Activated CD4-positive, alpha-beta T cell treated with anti-CD3 and anti-CD28 coated beads, Interleukin-2, amount 10 ng/mL, durations not matched to agents 7 days and 5 days (primary cell): ENCODE measurements around the gene TCF4. TPM values are rescaled to one million over a fixed set of nuclear protein-coding genes. Genes with fewer than 3 reads are reported as not detected.
A peak's percentile ranks its signal among the peaks of the same experiment; 100 is the strongest.

ENCODE experiments used
- CTCF ChIA-PET: fragments of 350-600 bp; sonication (Branson Sonifier 250); formaldehyde crosslinking; loops from one replicate; lab custom pipeline; 2021; ENCODE audit warnings: antibody characterized with exemption; lab: Charles Lee
- POLR2A ChIA-PET: fragments of 350-600 bp; sonication (Branson Sonifier 250); formaldehyde crosslinking; loops from one replicate; lab custom pipeline; 2021; ENCODE audit warnings: antibody characterized with exemption; lab: Charles Lee
- DNase-seq: peaks from one replicate; pipeline ENCODE4 v3.0.0-alpha.2; 2020
- H3K27ac Mint-ChIP-seq: one replicate; pipeline ENCODE4 v1.8.0; 2021; ENCODE audit warnings: mild to moderate bottlenecking, moderate library complexity, mixed read lengths
- H3K27me3 Mint-ChIP-seq: one replicate; pipeline ENCODE4 v1.8.0; 2021; ENCODE audit warnings: mixed read lengths
- H3K36me3 Mint-ChIP-seq: one replicate; pipeline ENCODE4 v1.8.0; 2021; ENCODE audit warnings: low read depth, mixed read lengths
- H3K4me1 Mint-ChIP-seq: one replicate; pipeline ENCODE4 v1.8.0; 2021; ENCODE audit warnings: mixed read lengths
- H3K4me3 Mint-ChIP-seq: one replicate; pipeline ENCODE4 v1.8.0; 2021; ENCODE audit warnings: mild to moderate bottlenecking, moderate library complexity, mixed read lengths
- H3K9me3 Mint-ChIP-seq: one replicate; pipeline ENCODE4 v1.8.0; 2021; ENCODE audit warnings: mixed read lengths
- total RNA-seq, 2 experiments: library from RNA; stranded (reverse); gene quantifications; one replicate each; pipeline ENCODE4 v1.2.3, GENCODE V29; 2021

The TCF4 gene
- total RNA-seq, 2 experiments from 2014 or later = 1.7 to 2.4 TPM

DNA sequence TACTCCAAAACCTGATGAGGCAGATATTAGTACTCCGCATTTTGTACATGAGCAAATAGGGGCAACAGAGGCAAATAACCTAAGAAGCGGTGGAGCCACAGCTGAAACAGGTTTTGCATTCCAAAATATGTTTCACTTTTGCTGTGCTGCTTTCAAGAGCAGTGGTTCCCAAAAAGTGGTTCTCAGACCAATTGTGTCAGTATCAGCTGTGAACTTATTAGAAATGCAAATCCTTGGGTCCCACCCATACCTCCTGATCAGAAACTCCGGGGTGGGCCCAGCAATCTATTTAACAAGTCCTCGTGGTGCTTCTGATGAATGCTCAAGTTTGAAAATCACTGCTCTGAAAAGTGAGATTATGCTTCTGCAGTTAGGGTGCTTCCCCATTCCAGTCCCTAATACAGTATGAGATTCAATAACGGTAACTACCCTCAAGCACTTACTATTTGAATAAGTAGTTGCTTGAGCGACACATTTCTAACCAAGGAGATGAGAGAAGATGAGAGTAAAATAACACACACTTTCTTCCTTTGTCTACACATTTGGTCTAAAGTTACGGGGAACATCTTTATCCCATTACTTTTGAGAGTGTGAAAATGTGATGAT, 17.8 kb upstream of the TCF4 start:
- Mint-ChIP-seq H3K9me3 (no peaks in the 10 kb centered on the region), H3K27me3 (no peaks in the 10 kb centered on the region)
- POLR2A ChIA-PET = no interaction called here

DNA sequence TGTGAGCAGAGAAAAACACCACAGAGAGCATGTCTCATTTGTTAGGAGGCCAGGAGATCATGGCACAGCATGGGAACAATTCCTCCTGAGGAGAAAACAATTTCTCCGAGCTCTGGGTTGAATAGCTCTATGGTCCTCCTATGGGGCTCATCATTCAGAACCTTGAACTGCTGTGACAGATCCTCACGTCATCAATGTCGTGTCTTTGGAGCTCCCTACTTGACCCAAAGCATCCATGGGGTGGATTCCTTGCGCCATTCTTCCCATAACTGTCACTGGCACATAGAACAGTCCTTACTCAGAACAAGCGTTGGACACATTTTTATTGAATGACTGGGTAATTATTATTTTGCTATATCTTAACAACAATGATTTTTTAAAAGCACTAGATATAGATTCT, 15.8 kb upstream of the TCF4 start:
- peaks cover 2% of the 10 kb centered on the region for H3K9me3 Mint-ChIP-seq
- H3K4me3 Mint-ChIP-seq = no peak overlapping the region
- no peak overlapping the region for H3K27ac Mint-ChIP-seq
- H3K36me3 Mint-ChIP-seq = no peaks in the 10 kb centered on the region
- no peaks in the 10 kb centered on the region for H3K4me1 Mint-ChIP-seq
- DNase-seq = no peak
- POLR2A ChIA-PET = no interaction called here
- CTCF ChIA-PET = no interaction called here
- H3K27me3 Mint-ChIP-seq = no peaks in the 10 kb centered on the region

More for the DNA sequence above, 17.8 kb upstream of the TCF4 start:
- no peaks in the 10 kb centered on the region for H3K4me1 Mint-ChIP-seq
- CTCF ChIA-PET = no interaction called here
- H3K27ac Mint-ChIP-seq = no peak overlapping the region
- no peaks in the 10 kb centered on the region for H3K36me3 Mint-ChIP-seq
- H3K4me3 Mint-ChIP-seq = no peak overlapping the region
- no peak for DNase-seq

DNA sequence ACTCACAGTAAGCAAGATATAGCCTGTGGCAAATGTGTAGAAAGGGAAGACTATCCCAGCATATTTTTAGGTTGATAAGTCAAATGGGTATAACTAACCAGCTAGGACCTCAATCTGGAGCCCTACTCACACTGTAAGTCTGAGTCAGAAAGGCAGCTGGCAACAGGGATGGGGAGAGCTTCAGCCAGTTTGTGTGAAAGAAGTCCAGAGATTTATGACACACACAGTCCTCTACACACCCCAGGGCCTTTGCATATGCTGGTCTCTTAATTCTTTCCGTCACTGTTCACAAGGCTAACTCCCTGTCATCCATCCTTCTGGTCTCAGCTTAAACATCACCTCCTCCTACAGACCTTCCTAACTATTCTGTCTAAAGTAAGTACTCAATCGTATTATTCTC, 5.9 kb upstream of the TCF4 start:
- Mint-ChIP-seq H3K9me3 (peaks cover 2% of the 10 kb centered on the region), H3K4me1 (peaks cover 12% of the 10 kb centered on the region), H3K36me3 (peaks cover 1% of the 10 kb centered on the region), H3K27me3 (peaks cover 2% of the 10 kb centered on the region), H3K4me3 (no peak overlapping the region), H3K27ac (no peak overlapping the region)
- DNase-seq = no peak
- CTCF ChIA-PET = interaction anchor here (0.6 kb wide), 2 partner anchors 47 to 760 kb away, joined by 4 read pairs; no protein-coding TSS in a partner anchor
- POLR2A ChIA-PET = no interaction called here

DNA sequence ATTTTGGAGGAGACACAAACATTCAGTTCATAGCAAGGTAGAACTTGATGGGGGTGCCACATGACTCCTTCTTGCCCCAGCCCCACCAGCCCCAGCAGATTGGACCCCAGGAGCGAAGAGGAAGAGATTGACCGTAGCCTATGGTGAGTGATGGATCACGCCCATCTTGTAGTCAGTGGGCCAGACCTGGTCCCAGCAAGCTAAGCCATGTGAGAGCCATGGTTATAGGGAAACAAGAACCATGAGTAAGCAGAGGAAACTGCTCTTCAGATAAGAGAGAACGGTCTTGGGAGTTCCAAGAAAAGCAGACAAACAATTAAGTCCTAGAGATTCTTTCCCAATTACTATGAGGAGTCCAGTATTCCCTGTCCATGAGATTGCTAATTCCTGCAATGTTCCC, 4.6 kb upstream of the TCF4 start:
- ChIA-PET CTCF (no interaction called here), POLR2A (no interaction called here)
- Mint-ChIP-seq H3K4me1 (peaks cover 17% of the 10 kb centered on the region), H3K9me3 (peaks cover 2% of the 10 kb centered on the region), H3K36me3 (peaks cover 1% of the 10 kb centered on the region), H3K27me3 (peaks cover 6% of the 10 kb centered on the region), H3K4me3 (no peak overlapping the region), H3K27ac (no peak overlapping the region)
- no peak for DNase-seq

DNA sequence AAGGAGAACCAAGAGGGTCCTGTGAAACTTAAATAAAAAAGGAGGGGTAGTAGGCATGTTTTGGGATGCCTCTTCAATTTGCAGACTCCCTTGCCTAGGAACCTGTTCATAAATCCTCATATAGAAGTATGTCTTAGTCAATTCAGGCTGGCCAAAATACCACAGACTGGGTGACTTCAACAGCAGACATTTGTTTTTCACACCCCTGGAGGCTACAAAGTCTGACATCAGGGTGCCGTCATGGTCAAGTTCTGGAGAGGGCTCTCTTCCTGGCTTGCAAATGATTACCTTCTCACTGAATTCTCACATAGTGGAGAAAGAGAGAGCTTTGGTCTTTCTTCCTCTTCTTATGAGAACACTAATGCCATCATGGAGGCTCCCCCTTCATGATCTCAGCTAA, 4.1 kb upstream of the TCF4 start:
- ChIA-PET POLR2A (no interaction called here), CTCF (no interaction called here)
- H3K27ac Mint-ChIP-seq = no peak overlapping the region
- peaks cover 1% of the 10 kb centered on the region for H3K36me3 Mint-ChIP-seq
- no peak overlapping the region for H3K4me3 Mint-ChIP-seq
- DNase-seq = no peak
- peaks cover 2% of the 10 kb centered on the region for H3K9me3 Mint-ChIP-seq
- H3K4me1 Mint-ChIP-seq = peaks cover 21% of the 10 kb centered on the region
- peaks cover 10% of the 10 kb centered on the region for H3K27me3 Mint-ChIP-seq

DNA sequence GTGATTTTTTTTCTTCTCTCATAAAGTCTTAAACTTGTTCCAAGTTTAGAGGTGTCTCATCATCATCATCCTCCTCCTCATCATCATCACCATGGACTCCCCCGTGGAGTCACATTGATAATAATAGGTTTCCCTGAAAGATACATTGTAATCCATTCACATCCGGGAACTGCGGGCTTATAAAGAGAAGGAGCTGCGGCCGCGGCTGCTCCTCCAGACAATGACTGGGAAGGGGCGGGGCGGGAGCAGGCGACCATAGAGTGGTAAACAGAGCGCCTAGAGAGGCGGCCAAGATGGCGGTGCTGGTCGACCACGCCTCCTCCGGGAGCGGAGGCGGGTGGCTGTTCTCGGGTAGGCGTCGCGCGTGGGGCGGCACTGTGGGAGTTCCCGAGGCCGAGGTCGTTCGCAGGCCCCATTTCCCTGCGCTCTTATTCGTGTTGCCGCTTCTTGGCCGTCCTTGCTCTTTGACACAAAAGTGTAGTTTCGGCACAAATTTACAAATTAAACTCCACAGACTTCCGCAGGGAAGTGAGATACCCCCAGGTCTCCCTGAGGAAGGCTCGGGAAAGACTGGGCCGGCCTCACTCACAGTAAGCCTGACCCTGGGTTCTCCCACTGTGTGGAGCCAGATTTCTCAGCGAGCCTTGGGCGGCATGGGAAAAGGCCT, 1.8 kb upstream of the TCF4 start:
- Mint-ChIP-seq H3K9me3 (peaks cover 2% of the 10 kb centered on the region), H3K36me3 (peaks cover 1% of the 10 kb centered on the region), H3K27ac (peak overlapping the region; percentile 83), H3K4me1 (peaks cover 36% of the 10 kb centered on the region), H3K4me3 (peak overlapping the region; percentile 78), H3K27me3 (peaks cover 31% of the 10 kb centered on the region)
- ChIA-PET POLR2A (no interaction called here), CTCF (no interaction called here)
- DNase-seq = peak; percentile 88

DNA sequence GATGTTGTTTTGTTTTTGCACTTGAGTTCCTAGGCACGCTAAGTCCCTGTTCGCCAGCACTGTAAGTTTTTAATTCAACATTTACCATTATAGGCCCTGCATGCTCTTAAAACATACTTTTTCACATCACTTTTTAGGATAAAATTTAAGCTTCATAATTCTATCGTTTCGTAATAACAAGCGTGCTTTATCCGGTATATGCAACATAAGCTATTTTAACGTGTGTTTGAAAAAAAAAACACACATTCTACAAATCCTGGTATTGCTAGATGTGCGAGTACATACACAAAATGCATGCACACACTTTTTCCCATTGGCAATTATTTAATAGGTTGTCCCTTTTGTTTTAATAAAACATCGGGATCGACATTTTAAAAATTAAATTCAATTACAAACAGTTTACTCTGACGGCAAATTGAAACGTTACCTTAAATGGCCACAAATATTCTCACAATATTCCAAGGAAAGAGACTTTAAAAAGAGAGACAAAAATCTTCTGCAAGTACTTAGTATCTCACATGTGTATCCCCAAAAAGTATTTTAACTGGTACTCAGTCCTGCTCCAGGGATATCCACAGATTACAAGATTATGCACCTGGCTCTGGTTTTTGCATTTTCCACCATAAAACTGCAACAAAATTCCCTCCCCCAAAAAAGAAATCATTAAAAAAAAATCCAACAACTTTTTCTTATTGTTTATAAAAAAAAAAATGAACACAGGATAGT, 1.0 kb upstream of the TCF4 start:
- Mint-ChIP-seq H3K4me3 (peak overlapping the region; percentile 78), H3K27ac (peak overlapping the region; percentile 83), H3K9me3 (peaks cover 2% of the 10 kb centered on the region), H3K4me1 (peaks cover 36% of the 10 kb centered on the region), H3K36me3 (peaks cover 1% of the 10 kb centered on the region), H3K27me3 (peaks cover 32% of the 10 kb centered on the region)
- no peak for DNase-seq
- ChIA-PET POLR2A (no interaction called here), CTCF (interaction anchor here (0.6 kb wide), 1 partner anchor 1121 kb away, joined by 4 read pairs; no protein-coding TSS in a partner anchor)

DNA sequence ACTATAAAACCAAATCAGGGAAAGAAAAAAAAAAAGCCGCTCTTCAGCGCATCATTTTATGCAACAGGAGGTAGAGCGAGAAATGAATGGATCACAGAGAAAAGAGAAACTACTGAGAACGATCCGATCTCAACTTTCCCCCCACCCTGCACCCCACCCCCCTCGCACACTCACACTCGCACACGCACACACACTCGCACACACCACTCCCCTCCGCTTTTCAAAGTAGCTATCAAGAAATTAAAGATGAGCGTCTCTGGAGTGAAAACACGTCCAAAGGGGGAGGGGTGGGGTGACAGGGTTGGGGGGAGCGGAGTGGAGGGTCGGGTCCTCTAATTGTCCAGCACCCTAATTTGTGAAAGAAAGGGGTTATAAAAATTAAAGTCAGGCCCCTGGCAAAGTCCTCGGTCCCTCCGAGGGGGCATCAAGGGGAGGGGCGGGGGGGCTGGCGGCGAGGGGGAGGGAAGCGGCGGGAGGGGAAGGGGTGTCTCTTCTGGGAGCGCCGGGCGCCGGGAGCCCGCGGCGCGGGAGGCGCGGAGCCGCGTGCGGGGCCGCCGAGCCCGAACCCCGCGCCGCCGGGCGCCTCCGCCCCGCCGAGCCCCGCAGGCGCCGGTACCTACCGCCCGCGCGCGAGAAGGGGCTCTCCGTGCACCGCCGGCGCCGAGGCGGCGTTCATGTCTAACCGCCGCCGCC, 428 bp downstream of the TCF4 start:
- Mint-ChIP-seq H3K27ac (peak overlapping the region; percentile 82), H3K36me3 (peaks cover 1% of the 10 kb centered on the region), H3K9me3 (peaks cover 2% of the 10 kb centered on the region), H3K4me1 (peaks cover 36% of the 10 kb centered on the region), H3K27me3 (peaks cover 36% of the 10 kb centered on the region), H3K4me3 (peak overlapping the region; percentile 81)
- CTCF ChIA-PET = no interaction called here
- POLR2A ChIA-PET = no interaction called here
- no peak for DNase-seq

DNA sequence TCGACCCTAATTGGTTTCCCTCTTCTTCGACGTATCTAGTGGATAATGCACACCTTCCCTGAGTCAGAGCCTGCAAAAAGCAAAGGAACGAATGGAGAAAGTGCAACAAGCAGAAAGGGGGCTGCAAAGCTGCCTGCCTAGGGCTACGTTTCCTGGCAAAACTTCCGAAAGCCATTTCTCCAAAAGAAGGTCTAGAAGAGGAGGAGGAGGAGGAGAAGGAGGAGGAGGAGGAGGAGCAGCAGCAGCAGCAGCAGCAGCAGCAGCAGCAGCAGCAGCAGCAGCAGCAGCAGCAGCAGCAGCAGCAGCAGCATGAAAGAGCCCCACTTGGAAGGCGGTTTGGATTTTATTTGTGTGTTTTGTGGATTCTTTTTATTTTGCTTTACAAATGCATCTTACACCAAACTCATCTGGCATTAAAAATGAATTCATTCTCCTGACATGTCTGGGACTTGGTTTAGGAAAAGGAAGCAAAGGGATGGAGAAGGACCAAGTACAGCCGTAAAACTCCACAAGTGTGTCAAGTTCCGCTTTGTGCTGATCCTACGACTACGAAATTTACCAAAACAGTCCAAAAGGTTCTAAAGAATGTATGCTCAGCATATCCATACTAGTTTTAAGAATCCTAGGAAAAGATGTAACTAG, 2.0 kb downstream of the TCF4 start:
- ChIA-PET CTCF (no interaction called here), POLR2A (no interaction called here)
- DNase-seq = no peak
- Mint-ChIP-seq H3K27me3 (peaks cover 39% of the 10 kb centered on the region), H3K4me3 (peak overlapping the region; percentile 66), H3K9me3 (peaks cover 2% of the 10 kb centered on the region), H3K36me3 (peaks cover 1% of the 10 kb centered on the region), H3K4me1 (peaks cover 36% of the 10 kb centered on the region), H3K27ac (no peak overlapping the region)

DNA sequence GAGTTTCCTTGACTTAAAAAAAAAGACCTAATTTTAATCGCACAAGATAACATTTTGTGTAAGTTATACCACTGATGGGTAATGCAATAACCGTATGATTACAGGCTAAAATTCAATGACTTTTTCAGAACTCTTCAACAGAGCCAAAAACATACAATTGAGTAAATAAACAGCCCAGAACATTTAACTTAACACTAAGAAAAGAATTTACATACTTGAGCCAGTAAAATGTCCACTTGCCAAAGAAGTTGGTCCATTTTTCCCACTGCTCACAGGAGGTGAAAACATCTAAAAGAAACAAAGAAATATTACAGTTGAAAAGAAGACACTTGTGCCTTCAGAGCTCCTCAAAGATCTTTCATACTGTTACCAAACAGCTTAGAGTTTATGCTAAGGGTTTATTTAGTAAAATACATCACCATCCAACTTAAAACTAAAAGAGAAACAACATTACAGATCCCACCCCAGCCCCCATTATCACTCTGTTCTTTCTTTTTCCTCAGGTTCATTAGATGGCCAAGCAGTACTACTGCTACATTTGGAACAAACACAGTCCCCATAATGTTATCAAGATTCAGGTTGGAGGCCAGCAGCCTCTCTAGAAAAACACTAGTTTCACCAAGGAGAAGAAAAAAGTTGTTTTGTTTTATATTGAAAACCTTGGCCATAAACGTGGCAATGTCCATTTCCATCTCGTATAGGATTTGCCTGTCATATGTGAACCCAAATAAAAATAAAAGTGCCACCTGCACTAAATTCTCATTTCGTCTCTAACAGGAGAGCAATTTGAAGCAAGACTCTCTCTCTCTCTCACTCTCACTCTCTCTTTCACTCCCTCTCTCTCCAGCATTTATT, 2.7 kb downstream of the TCF4 start:
- no peaks in the 10 kb centered on the region for H3K9me3 Mint-ChIP-seq
- ChIA-PET POLR2A (no interaction called here), CTCF (no interaction called here)
- no peak for DNase-seq
- no peak overlapping the region for H3K27ac Mint-ChIP-seq
- peaks cover 1% of the 10 kb centered on the region for H3K36me3 Mint-ChIP-seq
- H3K4me3 Mint-ChIP-seq = peak overlapping the region; percentile 30
- H3K27me3 Mint-ChIP-seq = peaks cover 39% of the 10 kb centered on the region
- H3K4me1 Mint-ChIP-seq = peaks cover 35% of the 10 kb centered on the region

DNA sequence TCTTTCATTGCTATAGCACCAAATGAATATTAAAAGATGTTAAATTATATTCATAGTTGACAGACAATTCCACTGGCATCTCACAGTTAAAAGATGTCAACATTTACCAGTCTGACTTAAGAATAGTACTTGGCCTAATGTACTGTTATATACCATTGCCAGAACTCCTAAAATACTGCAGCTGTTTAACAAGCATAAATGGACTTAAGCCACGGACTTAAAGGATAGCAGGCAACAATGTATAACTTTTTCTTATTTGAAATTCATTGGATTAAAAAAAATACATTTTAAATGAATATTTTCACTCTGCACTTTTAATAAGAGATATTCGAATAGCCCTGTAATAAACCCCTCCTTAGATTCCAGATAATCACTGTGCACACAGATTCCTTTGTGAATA, 3.8 kb downstream of the TCF4 start:
- CTCF ChIA-PET = no interaction called here
- Mint-ChIP-seq H3K4me3 (no peak overlapping the region), H3K27ac (no peak overlapping the region), H3K9me3 (no peaks in the 10 kb centered on the region), H3K27me3 (peaks cover 39% of the 10 kb centered on the region), H3K4me1 (peaks cover 28% of the 10 kb centered on the region), H3K36me3 (no peaks in the 10 kb centered on the region)
- POLR2A ChIA-PET = no interaction called here
- no peak for DNase-seq

DNA sequence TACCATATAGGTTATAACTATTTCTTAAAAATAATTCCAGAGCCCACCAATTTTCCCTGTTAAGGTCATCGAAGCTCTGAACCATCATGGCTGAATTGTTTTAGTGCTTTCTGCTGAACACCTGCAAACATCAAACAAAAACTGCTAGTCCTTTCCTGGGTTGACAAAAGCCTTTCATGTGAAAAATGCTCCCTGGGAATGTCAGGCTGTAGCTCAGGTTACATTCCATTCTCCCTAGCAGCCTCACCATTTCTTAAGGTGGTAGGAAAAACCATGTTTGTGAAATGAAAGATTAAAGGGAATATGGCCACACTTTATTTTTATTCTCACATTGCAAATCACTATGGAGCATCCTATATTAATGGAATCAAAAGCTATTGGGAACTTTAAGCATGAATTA, 5.7 kb downstream of the TCF4 start:
- H3K4me1 Mint-ChIP-seq = peaks cover 17% of the 10 kb centered on the region
- no peak overlapping the region for H3K4me3 Mint-ChIP-seq
- POLR2A ChIA-PET = no interaction called here
- no peak overlapping the region for H3K27ac Mint-ChIP-seq
- no peaks in the 10 kb centered on the region for H3K9me3 Mint-ChIP-seq
- no peak for DNase-seq
- CTCF ChIA-PET = no interaction called here
- H3K36me3 Mint-ChIP-seq = no peaks in the 10 kb centered on the region
- peaks cover 32% of the 10 kb centered on the region for H3K27me3 Mint-ChIP-seq
